ENCODE measurements around the gene MTA3.
"Not testable (repeated sequence)": the region's sequence is repeated elsewhere in the genome, so short reads cannot be mapped to it uniquely, and the experiment has no call there.

DNA sequence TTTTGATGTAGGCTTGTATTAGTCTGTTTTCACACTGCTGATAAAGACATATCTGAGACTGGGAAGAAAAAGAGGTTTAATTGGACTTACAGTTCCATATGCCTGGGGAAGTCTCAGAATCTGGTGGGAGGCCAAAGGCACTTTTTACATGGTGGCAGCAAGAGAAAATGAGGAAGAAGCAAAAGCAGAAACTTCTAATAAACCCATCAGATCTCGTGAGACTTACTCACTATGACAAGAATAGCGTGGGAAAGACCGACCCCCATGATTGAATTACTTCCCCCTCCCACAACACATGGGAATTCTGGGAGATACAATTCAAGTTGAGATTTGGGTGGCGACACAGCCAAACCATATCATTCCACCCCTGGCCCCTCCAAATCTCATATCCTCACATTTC is 162.9 kb downstream of the MTA3 start:
- not testable (repeated sequence) for TF ChIP-seq EP300 (IDR thresholded peaks at IDR 0.05; ENCODE audit: low read depth); POLR2A (IDR thresholded peaks at IDR 0.05); POLR2AphosphoS5 (IDR thresholded peaks at IDR 0.05)
- TF ChIP-seq, protein P1, sequence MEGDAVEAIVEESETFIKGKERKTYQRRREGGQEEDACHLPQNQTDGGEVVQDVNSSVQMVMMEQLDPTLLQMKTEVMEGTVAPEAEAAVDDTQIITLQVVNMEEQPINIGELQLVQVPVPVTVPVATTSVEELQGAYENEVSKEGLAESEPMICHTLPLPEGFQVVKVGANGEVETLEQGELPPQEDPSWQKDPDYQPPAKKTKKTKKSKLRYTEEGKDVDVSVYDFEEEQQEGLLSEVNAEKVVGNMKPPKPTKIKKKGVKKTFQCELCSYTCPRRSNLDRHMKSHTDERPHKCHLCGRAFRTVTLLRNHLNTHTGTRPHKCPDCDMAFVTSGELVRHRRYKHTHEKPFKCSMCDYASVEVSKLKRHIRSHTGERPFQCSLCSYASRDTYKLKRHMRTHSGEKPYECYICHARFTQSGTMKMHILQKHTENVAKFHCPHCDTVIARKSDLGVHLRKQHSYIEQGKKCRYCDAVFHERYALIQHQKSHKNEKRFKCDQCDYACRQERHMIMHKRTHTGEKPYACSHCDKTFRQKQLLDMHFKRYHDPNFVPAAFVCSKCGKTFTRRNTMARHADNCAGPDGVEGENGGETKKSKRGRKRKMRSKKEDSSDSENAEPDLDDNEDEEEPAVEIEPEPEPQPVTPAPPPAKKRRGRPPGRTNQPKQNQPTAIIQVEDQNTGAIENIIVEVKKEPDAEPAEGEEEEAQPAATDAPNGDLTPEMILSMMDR (IDR thresholded peaks at IDR 0.05): not testable (repeated sequence)

All from transverse colon (tissue), 4 donors.